Measurements from ENCODE around the gene COL16A1.

- TF ChIP-seq EGR1 (IDR thresholded peaks at IDR 0.05; ENCODE audit: low read depth in 2 of 2) (no peak), GABPA (IDR thresholded peaks at IDR 0.05 in 1 of 2, conservative IDR thresholded peaks at IDR 0.05 in 1 of 2) (no peak), RAD21 (IDR thresholded peaks at IDR 0.05) (no peak), TAF1 (conservative IDR thresholded peaks at IDR 0.05) (no peak), REST (IDR thresholded peaks at IDR 0.05) (no peak), JUND (IDR thresholded peaks at IDR 0.05) (no peak), YY1 (IDR thresholded peaks at IDR 0.05) (no peak), FOXA1 (IDR thresholded peaks at IDR 0.05) (no peak), RXRA (IDR thresholded peaks at IDR 0.05) (no peak), HNF4A (conservative IDR thresholded peaks at IDR 0.05) (no peak), FOXA2 (IDR thresholded peaks at IDR 0.05) (no peak)
- TF ChIP-seq, protein P1, sequence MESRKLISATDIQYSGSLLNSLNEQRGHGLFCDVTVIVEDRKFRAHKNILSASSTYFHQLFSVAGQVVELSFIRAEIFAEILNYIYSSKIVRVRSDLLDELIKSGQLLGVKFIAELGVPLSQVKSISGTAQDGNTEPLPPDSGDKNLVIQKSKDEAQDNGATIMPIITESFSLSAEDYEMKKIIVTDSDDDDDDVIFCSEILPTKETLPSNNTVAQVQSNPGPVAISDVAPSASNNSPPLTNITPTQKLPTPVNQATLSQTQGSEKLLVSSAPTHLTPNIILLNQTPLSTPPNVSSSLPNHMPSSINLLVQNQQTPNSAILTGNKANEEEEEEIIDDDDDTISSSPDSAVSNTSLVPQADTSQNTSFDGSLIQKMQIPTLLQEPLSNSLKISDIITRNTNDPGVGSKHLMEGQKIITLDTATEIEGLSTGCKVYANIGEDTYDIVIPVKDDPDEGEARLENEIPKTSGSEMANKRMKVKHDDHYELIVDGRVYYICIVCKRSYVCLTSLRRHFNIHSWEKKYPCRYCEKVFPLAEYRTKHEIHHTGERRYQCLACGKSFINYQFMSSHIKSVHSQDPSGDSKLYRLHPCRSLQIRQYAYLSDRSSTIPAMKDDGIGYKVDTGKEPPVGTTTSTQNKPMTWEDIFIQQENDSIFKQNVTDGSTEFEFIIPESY (IDR thresholded peaks at IDR 0.05), result no peak
- TF ChIP-seq, protein P2, sequence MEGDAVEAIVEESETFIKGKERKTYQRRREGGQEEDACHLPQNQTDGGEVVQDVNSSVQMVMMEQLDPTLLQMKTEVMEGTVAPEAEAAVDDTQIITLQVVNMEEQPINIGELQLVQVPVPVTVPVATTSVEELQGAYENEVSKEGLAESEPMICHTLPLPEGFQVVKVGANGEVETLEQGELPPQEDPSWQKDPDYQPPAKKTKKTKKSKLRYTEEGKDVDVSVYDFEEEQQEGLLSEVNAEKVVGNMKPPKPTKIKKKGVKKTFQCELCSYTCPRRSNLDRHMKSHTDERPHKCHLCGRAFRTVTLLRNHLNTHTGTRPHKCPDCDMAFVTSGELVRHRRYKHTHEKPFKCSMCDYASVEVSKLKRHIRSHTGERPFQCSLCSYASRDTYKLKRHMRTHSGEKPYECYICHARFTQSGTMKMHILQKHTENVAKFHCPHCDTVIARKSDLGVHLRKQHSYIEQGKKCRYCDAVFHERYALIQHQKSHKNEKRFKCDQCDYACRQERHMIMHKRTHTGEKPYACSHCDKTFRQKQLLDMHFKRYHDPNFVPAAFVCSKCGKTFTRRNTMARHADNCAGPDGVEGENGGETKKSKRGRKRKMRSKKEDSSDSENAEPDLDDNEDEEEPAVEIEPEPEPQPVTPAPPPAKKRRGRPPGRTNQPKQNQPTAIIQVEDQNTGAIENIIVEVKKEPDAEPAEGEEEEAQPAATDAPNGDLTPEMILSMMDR (IDR thresholded peaks at IDR 0.05; ENCODE audit: low read depth, low read length, missing input control), result no peak
- TF ChIP-seq, protein P3, sequence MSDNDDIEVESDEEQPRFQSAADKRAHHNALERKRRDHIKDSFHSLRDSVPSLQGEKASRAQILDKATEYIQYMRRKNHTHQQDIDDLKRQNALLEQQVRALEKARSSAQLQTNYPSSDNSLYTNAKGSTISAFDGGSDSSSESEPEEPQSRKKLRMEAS (IDR thresholded peaks at IDR 0.05), result no peak
Measured at GRCh38 chr1:31693231-31693630, 10.6 kb downstream of the COL16A1 start.

All from liver (tissue), 3 donors.